ENCODE measurements around the gene CREB3L4. TPM values are rescaled to one million over a fixed set of nuclear protein-coding genes. Genes with fewer than 3 reads are reported as not detected.

CREB3L4 gene
- total and polyA plus RNA-seq, 2 of the 13 experiments (the other 11 are each of a cell fraction or from before 2014, with no cell fraction given), result 9.9 to 18.7 TPM

DNA sequence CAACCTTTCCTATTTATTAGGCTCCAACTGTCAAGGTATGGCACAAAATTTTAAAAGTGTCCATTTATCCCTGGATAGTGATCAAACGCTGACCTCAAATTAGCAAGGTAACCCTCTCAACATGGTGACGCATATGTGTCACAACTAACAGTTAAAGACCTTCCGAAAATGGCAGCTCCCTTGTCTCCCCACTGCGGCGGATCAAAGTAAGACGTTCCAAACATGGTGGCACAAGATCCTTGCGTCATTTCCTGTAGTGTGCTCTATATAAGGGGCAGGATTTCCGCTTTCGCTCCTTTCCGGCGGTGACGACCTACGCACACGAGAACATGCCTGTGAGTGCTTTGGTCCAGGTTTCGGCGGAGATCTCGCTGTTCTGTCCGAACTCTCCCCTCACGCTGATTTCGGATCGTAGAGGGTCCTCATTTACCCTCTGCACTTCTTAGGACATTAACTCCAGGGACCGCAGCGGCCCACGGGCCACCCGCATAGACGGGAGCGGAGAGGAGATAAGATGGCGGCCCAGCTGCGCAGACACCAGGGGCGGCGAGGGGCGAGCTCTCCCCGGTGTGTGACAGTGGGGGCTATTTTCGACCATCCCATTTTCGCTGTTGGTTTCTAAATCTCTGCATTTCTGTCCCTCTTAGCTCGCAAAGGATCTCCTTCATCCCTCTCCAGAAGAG is 22.9 kb downstream of the CREB3L4 start, which contains the start of gene RPS27 (continued):
- TF ChIP-seq, protein P1, sequence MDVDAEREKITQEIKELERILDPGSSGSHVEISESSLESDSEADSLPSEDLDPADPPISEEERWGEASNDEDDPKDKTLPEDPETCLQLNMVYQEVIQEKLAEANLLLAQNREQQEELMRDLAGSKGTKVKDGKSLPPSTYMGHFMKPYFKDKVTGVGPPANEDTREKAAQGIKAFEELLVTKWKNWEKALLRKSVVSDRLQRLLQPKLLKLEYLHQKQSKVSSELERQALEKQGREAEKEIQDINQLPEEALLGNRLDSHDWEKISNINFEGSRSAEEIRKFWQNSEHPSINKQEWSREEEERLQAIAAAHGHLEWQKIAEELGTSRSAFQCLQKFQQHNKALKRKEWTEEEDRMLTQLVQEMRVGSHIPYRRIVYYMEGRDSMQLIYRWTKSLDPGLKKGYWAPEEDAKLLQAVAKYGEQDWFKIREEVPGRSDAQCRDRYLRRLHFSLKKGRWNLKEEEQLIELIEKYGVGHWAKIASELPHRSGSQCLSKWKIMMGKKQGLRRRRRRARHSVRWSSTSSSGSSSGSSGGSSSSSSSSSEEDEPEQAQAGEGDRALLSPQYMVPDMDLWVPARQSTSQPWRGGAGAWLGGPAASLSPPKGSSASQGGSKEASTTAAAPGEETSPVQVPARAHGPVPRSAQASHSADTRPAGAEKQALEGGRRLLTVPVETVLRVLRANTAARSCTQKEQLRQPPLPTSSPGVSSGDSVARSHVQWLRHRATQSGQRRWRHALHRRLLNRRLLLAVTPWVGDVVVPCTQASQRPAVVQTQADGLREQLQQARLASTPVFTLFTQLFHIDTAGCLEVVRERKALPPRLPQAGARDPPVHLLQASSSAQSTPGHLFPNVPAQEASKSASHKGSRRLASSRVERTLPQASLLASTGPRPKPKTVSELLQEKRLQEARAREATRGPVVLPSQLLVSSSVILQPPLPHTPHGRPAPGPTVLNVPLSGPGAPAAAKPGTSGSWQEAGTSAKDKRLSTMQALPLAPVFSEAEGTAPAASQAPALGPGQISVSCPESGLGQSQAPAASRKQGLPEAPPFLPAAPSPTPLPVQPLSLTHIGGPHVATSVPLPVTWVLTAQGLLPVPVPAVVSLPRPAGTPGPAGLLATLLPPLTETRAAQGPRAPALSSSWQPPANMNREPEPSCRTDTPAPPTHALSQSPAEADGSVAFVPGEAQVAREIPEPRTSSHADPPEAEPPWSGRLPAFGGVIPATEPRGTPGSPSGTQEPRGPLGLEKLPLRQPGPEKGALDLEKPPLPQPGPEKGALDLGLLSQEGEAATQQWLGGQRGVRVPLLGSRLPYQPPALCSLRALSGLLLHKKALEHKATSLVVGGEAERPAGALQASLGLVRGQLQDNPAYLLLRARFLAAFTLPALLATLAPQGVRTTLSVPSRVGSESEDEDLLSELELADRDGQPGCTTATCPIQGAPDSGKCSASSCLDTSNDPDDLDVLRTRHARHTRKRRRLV (CRISPR knock-in tag; IDR thresholded peaks at IDR 0.05), result no peak
- TF ChIP-seq, protein P2, sequence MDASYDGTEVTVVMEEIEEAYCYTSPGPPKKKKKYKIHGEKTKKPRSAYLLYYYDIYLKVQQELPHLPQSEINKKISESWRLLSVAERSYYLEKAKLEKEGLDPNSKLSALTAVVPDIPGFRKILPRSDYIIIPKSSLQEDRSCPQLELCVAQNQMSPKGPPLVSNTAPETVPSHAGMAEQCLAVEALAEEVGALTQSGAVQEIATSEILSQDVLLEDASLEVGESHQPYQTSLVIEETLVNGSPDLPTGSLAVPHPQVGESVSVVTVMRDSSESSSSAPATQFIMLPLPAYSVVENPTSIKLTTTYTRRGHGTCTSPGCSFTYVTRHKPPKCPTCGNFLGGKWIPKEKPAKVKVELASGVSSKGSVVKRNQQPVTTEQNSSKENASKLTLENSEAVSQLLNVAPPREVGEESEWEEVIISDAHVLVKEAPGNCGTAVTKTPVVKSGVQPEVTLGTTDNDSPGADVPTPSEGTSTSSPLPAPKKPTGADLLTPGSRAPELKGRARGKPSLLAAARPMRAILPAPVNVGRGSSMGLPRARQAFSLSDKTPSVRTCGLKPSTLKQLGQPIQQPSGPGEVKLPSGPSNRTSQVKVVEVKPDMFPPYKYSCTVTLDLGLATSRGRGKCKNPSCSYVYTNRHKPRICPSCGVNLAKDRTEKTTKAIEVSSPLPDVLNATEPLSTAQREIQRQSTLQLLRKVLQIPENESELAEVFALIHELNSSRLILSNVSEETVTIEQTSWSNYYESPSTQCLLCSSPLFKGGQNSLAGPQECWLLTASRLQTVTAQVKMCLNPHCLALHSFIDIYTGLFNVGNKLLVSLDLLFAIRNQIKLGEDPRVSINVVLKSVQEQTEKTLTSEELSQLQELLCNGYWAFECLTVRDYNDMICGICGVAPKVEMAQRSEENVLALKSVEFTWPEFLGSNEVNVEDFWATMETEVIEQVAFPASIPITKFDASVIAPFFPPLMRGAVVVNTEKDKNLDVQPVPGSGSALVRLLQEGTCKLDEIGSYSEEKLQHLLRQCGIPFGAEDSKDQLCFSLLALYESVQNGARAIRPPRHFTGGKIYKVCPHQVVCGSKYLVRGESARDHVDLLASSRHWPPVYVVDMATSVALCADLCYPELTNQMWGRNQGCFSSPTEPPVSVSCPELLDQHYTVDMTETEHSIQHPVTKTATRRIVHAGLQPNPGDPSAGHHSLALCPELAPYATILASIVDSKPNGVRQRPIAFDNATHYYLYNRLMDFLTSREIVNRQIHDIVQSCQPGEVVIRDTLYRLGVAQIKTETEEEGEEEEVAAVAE (CRISPR knock-in tag; IDR thresholded peaks at IDR 0.05; ENCODE audit: borderline replicate concordance), result peak; percentile 91; the same call in 1 of the 2 replicates
- TF ChIP-seq ZNF431 (CRISPR knock-in tag; IDR thresholded peaks at IDR 0.05; ENCODE audit: borderline replicate concordance, low read depth) (no peak; the same call in 1 of the 2 replicates), SOX6 (IDR thresholded peaks at IDR 0.05) (no peak), SOX6 (CRISPR knock-in tag; IDR thresholded peaks at IDR 0.05) (peak; percentile 15; the same call in 1 of the 2 replicates), KDM4B (CRISPR knock-in tag; IDR thresholded peaks at IDR 0.05) (peak; percentile 70; the same call in 1 of the 2 replicates), MEF2D (CRISPR knock-in tag; IDR thresholded peaks at IDR 0.05) (peak; percentile 40; the same call in 1 of the 2 replicates), SMAD9 (CRISPR knock-in tag; IDR thresholded peaks at IDR 0.05) (no peak), NBN (conservative IDR thresholded peaks at IDR 0.05) (no peak)
- TF ChIP-seq, protein P3, sequence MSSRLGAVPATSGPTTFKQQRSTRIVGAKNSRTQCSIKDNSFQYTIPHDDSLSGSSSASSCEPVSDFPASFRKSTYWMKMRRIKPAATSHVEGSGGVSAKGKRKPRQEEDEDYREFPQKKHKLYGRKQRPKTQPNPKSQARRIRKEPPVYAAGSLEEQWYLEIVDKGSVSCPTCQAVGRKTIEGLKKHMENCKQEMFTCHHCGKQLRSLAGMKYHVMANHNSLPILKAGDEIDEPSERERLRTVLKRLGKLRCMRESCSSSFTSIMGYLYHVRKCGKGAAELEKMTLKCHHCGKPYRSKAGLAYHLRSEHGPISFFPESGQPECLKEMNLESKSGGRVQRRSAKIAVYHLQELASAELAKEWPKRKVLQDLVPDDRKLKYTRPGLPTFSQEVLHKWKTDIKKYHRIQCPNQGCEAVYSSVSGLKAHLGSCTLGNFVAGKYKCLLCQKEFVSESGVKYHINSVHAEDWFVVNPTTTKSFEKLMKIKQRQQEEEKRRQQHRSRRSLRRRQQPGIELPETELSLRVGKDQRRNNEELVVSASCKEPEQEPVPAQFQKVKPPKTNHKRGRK (CRISPR knock-in tag; IDR thresholded peaks at IDR 0.05), result no peak
- TF ChIP-seq, protein P4, sequence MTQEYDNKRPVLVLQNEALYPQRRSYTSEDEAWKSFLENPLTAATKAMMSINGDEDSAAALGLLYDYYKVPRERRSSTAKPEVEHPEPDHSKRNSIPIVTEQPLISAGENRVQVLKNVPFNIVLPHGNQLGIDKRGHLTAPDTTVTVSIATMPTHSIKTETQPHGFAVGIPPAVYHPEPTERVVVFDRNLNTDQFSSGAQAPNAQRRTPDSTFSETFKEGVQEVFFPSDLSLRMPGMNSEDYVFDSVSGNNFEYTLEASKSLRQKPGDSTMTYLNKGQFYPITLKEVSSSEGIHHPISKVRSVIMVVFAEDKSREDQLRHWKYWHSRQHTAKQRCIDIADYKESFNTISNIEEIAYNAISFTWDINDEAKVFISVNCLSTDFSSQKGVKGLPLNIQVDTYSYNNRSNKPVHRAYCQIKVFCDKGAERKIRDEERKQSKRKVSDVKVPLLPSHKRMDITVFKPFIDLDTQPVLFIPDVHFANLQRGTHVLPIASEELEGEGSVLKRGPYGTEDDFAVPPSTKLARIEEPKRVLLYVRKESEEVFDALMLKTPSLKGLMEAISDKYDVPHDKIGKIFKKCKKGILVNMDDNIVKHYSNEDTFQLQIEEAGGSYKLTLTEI (CRISPR knock-in tag; conservative IDR thresholded peaks at IDR 0.05), result no peak

Measured in HepG2 (cell line).